ENCODE results near the gene GLTP.
A peak's percentile ranks its signal among the peaks of the same experiment; 100 is the strongest.
"Not testable (repeated sequence)": the region's sequence is repeated elsewhere in the genome, so short reads cannot be mapped to it uniquely, and the experiment has no call there.

The GLTP gene

GRCh38 chr12:109858764-109859163 lies 21.6 kb downstream of the GLTP start:
- Histone ChIP-seq H3K27ac (peak overlapping the region in 1 of 21 experiments; percentile 27), H3K4me3 (no peak overlapping the region)

- Histone ChIP-seq H3K27ac (peak overlapping the region in 1 of 21 experiments; percentile 7), H3K4me3 (no peak overlapping the region)
These were observed 22.6 kb downstream of the GLTP start for GRCh38 chr12:109857715-109858114.

- H3K4me3 ChIP-seq = no peak overlapping the region
- H3K27ac ChIP-seq = no peak overlapping the region
These were observed 25.0 kb downstream of the GLTP start for GRCh38 chr12:109855377-109855776.

- H3K4me3 ChIP-seq, H3K27ac ChIP-seq: not testable (repeated sequence)
These were observed 29.8 kb downstream of the GLTP start for GRCh38 chr12:109850518-109850917.

DNA sequence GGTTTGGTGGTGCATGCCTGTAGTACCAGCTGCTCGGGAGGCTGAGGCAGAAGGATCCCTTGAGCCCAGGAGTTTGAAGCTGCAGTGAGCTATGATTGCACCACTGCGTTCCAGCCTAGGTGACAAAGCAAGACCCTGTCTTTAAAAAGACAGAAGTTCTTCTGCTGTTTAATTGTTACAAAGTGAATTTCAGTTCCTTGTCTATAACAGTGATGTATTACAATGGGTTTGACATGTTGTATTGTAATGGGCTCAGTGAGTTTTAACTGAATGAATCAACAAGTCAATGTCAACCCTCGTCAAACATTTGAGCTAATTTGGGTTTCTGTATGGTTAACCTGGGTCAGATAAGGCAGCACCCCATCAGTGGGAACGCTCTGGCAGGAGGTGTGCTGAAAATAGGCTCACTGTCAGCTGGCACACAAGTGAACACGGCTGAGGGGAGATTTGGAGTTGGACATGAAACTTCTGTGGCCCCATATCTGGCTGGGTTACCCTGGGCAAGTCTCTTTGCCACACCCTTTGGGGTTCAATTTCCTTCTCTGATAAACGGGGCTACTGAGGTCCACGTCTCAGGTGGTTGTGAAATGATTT lies 33.1 kb downstream of the GLTP start:
- Histone ChIP-seq H3K4me3 (no peak overlapping the region), H3K27ac (no peak overlapping the region)

- no peak overlapping the region for H3K4me3 ChIP-seq
These were observed 34.5 kb downstream of the GLTP start for GRCh38 chr12:109845824-109846205.

GRCh38 chr12:109844983-109845823 lies 35.1 kb downstream of the GLTP start:
- Histone ChIP-seq H3K4me3 (peak overlapping the region in 2 of 7 experiments; percentile 5 to 8), H3K27ac (peak overlapping the region in 3 of 21 experiments; percentile 34 to 54 (median 48))

More at GRCh38 chr12:109845824-109846205, 34.5 kb downstream of the GLTP start:
- peak overlapping the region in 4 of 21 experiments; percentile 0 to 54 (median 41) for H3K27ac ChIP-seq

DNA sequence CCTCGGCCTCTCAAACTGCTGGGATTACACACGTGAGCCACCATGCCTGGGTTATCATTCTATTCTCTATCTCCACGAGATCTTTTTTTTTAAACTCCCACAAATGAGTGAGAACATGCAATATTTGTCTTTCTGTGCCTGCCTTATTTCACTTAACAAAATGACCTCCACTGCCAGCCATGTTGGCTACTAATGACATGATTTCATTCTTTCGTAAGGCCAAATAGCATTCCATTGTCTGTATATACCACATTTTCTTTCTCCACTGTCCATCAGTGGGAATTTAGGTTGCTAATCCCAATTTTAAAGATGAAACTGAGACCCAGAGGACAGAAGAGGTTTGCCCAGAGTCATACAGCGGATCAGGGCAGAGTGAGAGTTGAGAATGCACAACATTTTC lies 36.2 kb downstream of the GLTP start:
- Histone ChIP-seq H3K4me3 (no peak overlapping the region), H3K27ac (no peak overlapping the region)

DNA sequence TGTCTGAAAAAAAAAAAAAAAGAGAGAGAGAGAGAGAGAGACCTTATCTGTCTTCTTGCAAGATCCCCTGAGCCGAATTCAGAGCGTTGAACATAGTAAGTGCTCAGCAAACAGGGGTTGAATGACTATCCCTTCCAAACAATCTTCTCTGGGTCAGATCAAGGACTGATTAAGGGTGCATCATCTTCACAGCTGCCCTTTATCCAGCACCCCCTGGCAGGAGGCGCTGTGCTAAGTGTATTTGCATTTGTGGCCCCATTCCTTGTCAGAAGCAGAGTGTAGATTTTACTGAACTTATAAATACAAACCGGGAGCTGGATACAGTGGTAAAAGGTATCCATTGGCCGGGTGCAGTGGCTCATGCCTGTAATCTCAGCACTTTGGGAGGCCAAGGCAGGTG lies 38.3 kb downstream of the GLTP start:
- H3K27ac ChIP-seq = no peak overlapping the region

DNA sequence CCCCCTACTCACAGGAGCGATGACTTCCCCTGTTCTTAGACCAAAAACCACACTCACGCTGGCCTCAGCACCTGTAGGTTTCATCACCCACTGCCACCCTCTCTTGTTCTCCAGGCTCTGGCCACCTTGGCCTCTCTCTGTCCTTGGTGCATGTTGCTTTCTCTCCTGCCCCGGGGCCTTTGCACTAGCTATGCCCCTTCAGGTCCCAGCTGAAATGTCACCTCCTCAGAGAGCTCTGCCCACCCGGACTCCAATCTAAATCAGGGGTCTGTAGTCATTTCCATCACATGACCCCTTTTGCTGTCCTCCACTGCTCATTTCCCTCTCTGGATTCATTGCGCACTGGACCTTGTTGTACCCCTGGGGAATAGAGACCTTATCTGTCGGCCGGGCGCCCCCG lies 39.0 kb downstream of the GLTP start:
- no peak overlapping the region for H3K27ac ChIP-seq
- H3K4me3 ChIP-seq = no peak overlapping the region

More for the DNA sequence above, 38.3 kb downstream of the GLTP start:
- H3K4me3 ChIP-seq = no peak overlapping the region

- Histone ChIP-seq H3K4me3 (no peak overlapping the region), H3K27ac (no peak overlapping the region)
These were observed 39.9 kb downstream of the GLTP start for GRCh38 chr12:109840305-109841074.

DNA sequence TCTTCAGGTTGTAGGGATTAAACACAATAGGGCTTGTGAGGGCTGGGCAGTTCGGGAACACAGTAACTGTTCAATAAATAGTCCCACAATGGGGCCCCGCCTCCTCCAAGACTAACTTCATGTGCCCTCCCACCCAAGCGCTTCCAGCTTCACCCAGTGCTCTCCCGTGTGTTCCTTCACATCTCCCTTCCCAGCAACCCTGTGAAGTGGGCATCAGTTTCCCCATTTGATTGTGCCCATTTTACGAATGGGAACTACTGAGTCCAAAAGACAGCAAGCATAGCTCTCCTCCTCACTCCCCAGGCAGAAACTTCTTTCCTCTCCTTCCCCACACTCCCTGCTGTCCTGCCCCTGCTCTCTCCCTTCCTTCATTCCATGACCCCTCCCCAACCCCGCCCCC lies 40.9 kb downstream of the GLTP start:
- Histone ChIP-seq H3K27ac (no peak overlapping the region), H3K4me3 (no peak overlapping the region)

DNA sequence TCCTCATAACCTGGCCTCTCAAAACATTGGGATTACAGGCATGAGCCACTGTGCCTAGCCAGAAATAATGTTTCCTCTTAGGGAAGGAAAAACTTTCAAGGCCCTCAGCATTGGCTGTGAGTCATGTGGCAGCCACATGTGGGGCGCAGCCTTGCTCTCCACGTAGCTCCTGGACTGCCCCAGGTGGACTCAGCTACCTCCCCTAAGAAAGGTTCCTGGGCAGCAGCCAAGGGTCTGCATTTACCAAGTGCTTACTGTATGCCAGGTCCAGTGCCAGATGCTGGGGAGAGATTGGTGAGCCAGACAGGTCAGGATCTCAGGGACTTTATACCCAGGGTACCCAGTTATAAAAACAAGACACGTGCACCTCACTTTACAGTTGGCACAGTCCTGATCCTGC lies 43.4 kb downstream of the GLTP start:
- Histone ChIP-seq H3K4me3 (no peak overlapping the region), H3K27ac (no peak overlapping the region)

DNA sequence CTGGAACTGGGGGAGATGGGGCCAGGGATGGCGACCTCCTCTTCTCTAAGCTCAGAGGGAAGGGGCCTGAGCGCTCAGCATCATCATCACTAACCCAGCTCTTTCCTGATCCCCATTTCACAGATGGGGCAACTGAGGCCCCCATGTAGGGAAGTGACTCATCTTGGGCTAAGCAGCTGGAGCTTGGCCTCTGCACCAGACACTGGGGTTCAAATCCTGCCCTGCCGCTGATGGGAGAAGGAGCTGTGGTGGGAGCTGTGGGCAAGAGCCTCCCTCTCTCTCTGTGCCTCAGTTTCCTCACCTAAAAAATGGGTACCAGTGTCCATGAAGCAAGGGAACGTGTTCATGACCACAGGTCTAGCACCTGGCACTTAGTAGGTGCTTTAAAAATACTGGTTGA lies 44.5 kb downstream of the GLTP start:
- Histone ChIP-seq H3K4me3 (no peak overlapping the region), H3K27ac (no peak overlapping the region)

DNA sequence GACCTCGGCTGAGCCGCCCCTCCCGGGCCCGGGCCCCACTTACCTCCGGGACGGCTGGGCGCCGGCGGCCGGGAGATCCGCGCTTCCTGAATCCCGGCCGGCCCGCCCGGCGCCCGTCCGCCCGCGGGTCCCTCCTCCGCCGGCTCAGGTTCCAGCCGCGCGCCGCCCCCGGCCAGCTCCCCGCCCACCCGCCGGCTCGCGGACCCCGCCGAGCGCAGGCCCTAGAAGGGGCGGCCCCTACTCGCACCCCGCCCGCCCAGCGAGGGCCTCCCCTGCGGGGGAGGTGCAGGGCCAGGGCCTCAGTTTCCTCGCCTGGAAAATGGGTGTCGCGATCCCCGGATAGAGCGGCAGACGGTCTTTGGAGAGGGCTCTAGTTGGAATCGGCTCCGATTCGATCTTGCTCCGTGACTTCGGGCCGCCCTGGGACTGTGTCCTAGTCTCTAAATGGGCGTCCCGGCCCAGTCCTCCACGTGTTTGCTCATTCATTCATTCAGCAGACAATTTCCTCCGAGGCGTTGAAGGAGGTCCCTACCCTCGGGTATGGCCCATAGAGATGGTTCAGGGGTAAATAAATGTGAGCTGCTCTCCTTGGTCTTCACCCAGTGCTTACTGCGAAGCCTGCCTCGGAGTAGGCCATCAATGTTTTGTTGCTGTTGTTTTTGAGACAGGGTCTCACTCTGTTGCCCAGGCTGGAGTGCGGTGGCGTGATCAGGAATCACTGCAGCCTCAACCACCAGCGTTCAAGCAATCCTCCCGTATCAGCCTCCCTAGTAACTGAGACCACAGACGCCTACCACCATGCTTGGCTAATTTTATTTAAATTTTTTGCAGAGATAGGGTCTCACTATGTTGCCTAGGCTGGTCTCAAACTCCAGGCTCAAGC lies 46.8 kb downstream of the GLTP start, which contains the start of gene TRPV4:
Gene TRPV4 (minus strand): TSS at position 92 of the 883 bp plus-strand sequence. CDS start 18,602 bp downstream, outside the sequence.
- Histone ChIP-seq H3K27ac (peak within 1 kb of the TSS in 15 of 21 experiments; percentile 23 to 88 (median 55)), H3K4me3 (peak within 1 kb of the TSS; percentile 37 to 56 (median 52))

DNA sequence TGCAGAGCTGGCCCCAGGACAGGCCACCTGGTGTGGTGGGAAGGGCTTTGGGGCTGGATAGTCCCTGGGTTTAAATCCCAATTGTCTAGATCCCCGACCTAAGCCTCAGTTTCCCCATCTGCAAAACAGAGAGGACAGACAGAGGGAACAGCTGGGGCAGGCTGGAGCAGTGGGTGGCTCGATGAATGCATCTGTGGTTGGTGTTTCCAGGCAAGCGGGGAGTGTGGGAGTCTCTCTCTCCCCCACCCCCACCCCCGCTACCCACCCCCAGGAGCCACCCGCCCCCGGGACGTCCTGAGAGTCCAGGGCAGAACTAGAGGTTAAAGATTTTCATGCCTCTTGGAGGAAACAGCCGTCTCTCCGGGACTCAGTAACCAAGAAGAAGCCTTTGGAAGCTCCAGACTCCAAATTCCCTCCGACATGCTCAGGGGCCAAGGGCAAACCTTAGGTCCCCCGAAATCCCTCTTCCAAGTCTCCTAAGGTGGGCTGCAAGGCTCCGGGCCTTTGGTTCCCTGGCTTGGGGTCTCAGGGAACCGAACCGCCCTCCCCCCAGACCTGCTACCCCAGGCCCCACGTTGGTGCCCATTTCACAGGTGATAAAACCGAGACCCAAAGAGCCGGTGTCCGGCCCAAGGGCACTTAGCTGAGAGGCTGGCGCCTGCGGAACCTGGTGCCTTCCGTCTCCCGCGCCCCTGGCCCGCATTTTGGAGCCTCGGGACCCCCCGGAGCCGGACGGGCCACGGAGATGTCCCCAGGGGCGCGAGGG lies 47.6 kb downstream of the GLTP start:
- Histone ChIP-seq H3K4me3 (peak overlapping the region; percentile 37 to 56 (median 52)), H3K27ac (peak overlapping the region in 15 of 21 experiments; percentile 23 to 88 (median 55))

GRCh38 chr12:109831929-109832328 lies 48.4 kb downstream of the GLTP start:
- H3K4me3 ChIP-seq = peak overlapping the region in 1 of 7 experiments; percentile 56
- peak overlapping the region in 7 of 21 experiments; percentile 6 to 88 (median 31) for H3K27ac ChIP-seq

DNA sequence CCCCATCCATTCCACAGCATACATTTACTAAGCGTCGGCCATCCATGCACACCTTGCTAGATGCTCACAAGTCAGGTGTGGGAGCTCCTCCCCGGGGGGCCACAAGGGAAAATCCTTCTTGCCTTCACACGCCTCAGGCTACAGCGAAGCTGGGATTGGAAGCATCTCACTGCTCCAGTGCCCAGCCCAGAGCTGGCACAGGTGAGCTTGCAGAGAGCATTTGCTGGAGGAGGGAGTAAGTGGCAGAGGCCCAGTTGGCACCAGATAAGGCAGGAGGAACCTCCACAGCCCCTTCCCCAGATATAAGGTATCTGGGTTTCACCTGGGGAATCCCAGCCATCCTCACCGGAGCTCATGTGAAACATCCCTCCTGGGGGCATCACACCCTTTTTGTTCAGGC lies 49.0 kb downstream of the GLTP start:
- H3K4me3 ChIP-seq = no peak overlapping the region
- H3K27ac ChIP-seq = peak overlapping the region in 2 of 21 experiments; percentile 31 to 75

All from skin epidermis (tissue), 12 donors.